Progenitor cell of endocrine pancreas (in vitro differentiated cells): ENCODE results near the gene DLX3. TPM values are rescaled to one million over a fixed set of nuclear protein-coding genes. Genes with fewer than 3 reads are reported as not detected.

Source experiments
- DNase-seq: peaks from one replicate; pipeline ENCODE4 v3.0.0; 2021; ENCODE audit warnings: low spot score; ENCODE audit not compliant: unreplicated experiment
- H3K27ac Mint-ChIP-seq: 2 replicates; pipeline ENCODE4 v1.8.0; 2021; ENCODE audit warnings: mild to moderate bottlenecking, moderate library complexity, mixed read lengths
- H3K27me3 Mint-ChIP-seq: 2 replicates; pipeline ENCODE4 v1.8.0; 2021; ENCODE audit warnings: mixed read lengths
- H3K36me3 Mint-ChIP-seq: 2 replicates; pipeline ENCODE4 v1.8.0; 2022; ENCODE audit warnings: mixed read lengths; ENCODE audit not compliant: insufficient read depth
- H3K4me1 Mint-ChIP-seq: 2 replicates; pipeline ENCODE4 v1.8.0; 2021; ENCODE audit warnings: low read depth, mixed read lengths
- H3K4me3 Mint-ChIP-seq: 2 replicates; pipeline ENCODE4 v1.8.0; 2021; ENCODE audit warnings: low read depth, mild to moderate bottlenecking, moderate library complexity, mixed read lengths
- H3K9me3 Mint-ChIP-seq: 2 replicates; pipeline ENCODE4 v1.8.0; 2021; ENCODE audit warnings: low read depth, mixed read lengths
- total RNA-seq: library from RNA; stranded (reverse); gene quantifications from 2 replicates; pipeline ENCODE4 v1.2.1, GENCODE V29; 2021
- TF ChIP-seq, protein P1 (sequence below): fragments of 200-600 bp; sonication (generic); IDR thresholded peaks from one replicate; pipeline ENCODE4 v1.5.0; 2021; ENCODE audit warnings: antibody characterized with exemption, mild to moderate bottlenecking; ENCODE audit not compliant: unreplicated experiment

DLX3 gene
- total RNA-seq, 1 donor from 2014 or later, result 1.8 TPM

DNA sequence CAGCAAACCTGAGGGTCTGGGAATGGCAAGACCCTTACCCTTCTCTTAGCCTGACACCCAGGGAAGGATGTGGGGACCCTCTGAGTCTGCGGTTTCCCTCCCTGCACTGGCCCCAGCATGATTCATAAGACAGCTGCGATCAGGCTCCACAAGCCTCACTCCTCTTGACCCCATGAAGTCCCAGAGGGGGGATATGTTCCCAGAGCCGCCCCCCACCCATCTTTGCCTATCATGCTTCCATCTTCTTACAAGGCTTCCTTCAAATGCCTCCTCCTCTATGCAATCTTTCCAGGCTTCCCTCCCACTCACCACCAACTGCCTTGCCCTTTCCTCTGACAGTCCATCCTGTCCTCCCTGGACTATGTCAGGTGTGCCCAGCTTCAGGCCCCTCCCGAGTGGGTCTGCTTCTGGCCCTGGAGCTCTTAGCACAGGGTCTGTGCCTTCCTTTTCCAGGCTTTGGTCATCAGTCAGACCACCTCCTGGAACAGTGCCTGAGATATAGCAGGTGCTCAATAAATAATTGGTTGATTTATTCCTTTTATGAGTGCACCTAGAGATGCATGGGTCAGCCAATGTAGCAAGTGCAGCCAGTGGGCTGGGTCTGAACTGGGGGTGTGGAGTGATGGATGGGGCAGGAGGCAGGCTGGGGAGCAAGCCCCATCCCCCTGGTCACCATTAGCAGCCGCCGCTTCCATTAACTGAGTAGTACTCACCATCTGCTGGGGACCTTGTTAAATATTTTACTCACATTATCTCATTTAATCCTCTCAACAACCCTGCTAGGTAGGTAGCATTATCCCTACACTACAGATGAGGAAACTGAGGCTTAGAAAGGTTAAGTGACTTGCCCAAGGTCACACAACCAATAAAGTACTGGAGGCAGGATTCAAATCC lies 8.4 kb downstream of the DLX3 start:
- Mint-ChIP-seq H3K9me3 (no peaks in the 10 kb centered on the region), H3K27ac (no peak overlapping the region), H3K36me3 (peaks cover 1% of the 10 kb centered on the region), H3K4me3 (no peak overlapping the region), H3K4me1 (no peaks in the 10 kb centered on the region), H3K27me3 (peaks cover 79% of the 10 kb centered on the region)
- DNase-seq, result no peak
- TF ChIP-seq, protein P1, sequence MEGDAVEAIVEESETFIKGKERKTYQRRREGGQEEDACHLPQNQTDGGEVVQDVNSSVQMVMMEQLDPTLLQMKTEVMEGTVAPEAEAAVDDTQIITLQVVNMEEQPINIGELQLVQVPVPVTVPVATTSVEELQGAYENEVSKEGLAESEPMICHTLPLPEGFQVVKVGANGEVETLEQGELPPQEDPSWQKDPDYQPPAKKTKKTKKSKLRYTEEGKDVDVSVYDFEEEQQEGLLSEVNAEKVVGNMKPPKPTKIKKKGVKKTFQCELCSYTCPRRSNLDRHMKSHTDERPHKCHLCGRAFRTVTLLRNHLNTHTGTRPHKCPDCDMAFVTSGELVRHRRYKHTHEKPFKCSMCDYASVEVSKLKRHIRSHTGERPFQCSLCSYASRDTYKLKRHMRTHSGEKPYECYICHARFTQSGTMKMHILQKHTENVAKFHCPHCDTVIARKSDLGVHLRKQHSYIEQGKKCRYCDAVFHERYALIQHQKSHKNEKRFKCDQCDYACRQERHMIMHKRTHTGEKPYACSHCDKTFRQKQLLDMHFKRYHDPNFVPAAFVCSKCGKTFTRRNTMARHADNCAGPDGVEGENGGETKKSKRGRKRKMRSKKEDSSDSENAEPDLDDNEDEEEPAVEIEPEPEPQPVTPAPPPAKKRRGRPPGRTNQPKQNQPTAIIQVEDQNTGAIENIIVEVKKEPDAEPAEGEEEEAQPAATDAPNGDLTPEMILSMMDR, result no peak

DNA sequence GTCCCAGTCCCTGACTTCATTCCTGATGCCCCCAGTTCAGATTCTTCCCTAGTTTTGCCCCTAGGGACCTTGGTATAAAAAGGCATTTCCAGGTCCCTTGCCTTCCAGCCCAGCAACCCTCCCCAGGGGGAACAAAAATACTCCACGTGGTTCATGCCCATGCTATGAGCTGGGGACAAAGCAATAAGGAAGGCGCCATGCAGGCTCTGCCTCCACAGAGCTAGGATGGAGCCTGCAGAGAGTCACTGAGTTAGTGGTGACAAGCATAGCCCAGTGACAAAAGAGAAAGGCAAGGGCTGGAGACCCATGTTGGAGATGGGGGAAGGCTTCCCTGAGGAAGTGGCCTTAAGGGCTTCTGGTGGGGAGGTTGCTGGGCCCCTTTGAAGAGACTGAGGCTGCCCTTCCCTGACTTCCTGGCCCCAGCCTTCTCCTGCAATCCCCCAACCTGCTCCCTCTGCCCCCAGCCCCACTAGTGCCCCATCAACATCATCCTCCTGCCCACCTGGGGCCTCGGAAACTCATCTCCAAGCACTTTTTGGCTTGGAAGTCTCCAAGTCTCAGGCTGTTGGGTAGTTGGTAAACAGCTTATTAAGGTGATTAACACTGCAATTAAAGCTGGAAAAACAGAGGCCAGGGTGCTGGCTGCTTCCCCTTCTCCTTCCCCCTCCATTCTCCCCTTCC lies 9.6 kb downstream of the DLX3 start:
- H3K27ac Mint-ChIP-seq, result no peak overlapping the region
- H3K36me3 Mint-ChIP-seq, result no peaks in the 10 kb centered on the region
- H3K27me3 Mint-ChIP-seq, result peaks cover 81% of the 10 kb centered on the region
- H3K9me3 Mint-ChIP-seq, result no peaks in the 10 kb centered on the region
- H3K4me1 Mint-ChIP-seq, result no peaks in the 10 kb centered on the region
- no peak overlapping the region for H3K4me3 Mint-ChIP-seq
- DNase-seq, result no peak
- TF ChIP-seq, protein P1, result no peak

DNA sequence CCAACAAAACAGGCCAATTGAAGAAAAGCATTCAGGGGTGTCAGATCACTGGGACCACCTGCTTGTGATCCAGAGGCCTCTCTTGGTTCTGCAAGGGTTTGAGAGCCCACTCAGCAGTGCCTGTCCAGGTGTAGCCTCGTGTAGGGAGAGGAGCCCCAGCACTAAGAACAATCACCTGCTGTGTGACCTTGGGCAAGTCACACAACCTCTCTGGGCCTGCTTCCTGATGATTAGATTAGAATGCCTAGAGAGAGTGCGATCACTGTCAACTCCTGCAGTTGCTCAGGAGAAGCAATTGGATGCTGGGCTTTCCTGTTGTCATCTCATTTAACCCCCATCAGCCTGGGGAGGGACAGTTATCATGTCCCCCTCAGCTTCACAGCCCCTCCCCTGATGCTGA lies 10.2 kb downstream of the DLX3 start:
- Mint-ChIP-seq H3K4me1 (no peaks in the 10 kb centered on the region), H3K9me3 (no peaks in the 10 kb centered on the region)

DNA sequence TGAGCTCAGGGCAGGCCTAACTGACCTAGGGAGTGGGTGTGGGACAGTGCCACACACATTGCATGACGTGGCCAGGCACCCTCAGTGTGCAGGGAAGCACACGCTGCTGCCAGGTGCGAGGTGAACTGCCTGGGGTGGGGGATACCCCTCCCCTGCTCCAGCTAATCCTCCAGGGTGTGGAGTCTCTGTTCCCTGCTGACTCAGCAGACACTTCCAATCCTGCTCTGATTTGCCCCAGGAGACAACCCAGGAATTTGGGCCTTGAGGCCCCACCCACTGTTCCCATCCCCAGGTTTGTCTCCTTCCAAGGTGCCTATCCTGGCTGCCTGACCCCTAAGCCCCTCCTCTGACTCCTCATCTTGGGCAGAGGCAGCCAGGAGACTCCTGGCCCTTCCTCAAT lies 10.7 kb downstream of the DLX3 start:
- TF ChIP-seq, protein P1, result no peak
- no peak for DNase-seq
- no peaks in the 10 kb centered on the region for H3K4me1 Mint-ChIP-seq
- no peaks in the 10 kb centered on the region for H3K9me3 Mint-ChIP-seq
- H3K4me3 Mint-ChIP-seq, result no peak overlapping the region
- no peak overlapping the region for H3K27ac Mint-ChIP-seq
- no peaks in the 10 kb centered on the region for H3K36me3 Mint-ChIP-seq
- H3K27me3 Mint-ChIP-seq, result peaks cover 76% of the 10 kb centered on the region

More for the DNA sequence above, 10.2 kb downstream of the DLX3 start:
- Mint-ChIP-seq H3K27ac (no peak overlapping the region), H3K36me3 (no peaks in the 10 kb centered on the region), H3K4me3 (no peak overlapping the region), H3K27me3 (peaks cover 77% of the 10 kb centered on the region)
- no peak for DNase-seq
- TF ChIP-seq, protein P1, result no peak

DNA sequence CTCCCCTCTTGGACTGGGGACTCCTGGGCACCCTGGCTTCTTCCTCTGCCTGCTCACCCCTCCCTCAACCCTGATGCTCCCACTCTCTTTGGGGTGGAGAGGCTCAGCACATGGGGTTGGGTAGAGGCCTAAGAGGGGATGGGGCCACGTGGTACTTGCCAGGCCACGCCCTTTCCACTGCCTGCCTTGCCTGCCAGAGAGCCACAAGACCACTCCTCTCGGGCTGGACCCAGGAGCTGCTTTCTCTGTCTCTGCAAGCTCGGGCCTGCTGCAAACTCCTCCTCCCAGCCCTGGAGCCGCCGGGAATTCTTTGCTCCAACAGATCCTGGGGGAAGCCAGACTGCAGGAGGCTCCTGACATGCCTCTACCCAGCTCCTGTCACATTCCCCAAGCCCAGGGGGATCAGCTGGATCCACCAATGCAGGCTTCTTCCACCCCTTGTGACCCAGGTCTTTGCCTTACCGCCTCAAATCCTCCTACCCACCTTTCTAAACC lies 14.3 kb downstream of the DLX3 start:
- Mint-ChIP-seq H3K27me3 (peaks cover 70% of the 10 kb centered on the region), H3K4me3 (no peak overlapping the region), H3K27ac (no peak overlapping the region), H3K9me3 (no peaks in the 10 kb centered on the region), H3K4me1 (peaks cover 13% of the 10 kb centered on the region), H3K36me3 (no peaks in the 10 kb centered on the region)
- TF ChIP-seq, protein P1, result no peak
- no peak for DNase-seq
